Measurements from ENCODE around the gene NRIP1. TPM values are rescaled to one million over a fixed set of nuclear protein-coding genes. Genes with fewer than 3 reads are reported as not detected.

NRIP1 gene
- total and polyA plus RNA-seq, 7 donors, result 10.2 to 35.3 (median 26.3) TPM

DNA sequence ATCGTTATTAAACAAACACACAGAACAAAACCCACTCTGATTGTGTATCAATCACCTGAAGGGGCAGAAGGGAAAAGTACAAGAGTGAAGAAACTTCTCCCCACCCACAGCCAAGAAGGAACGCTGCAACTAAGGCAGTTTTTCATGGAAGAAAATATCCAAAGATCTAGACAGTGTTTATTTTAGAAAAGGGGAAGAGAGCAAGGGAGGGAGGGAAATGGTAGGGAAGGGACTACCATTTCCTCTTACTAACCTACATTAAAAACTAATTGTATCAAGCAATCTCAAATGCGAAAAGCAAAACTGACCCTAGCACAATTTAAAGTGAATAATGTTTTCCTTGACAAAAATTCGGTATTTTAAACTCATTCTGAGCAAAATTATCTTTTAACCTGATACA is 3.5 kb downstream of the NRIP1 start:
- Histone ChIP-seq H3K36me3 (no peaks in the 10 kb centered on the region), H3K9me3 (no peaks in the 10 kb centered on the region), H3K27me3 (no peaks in the 10 kb centered on the region), H3K27ac (peak overlapping the region in 2 of 4 donors; percentile 4 to 97), H3K4me3 (no peak overlapping the region), H3K4me1 (peaks cover 0 to 71% (median 56%) of the 10 kb centered on the region in 4 donors)
- intact Hi-C loops (cut with DNase I), result loop anchor here (5.0 to 10.0 kb wide), 3 partner anchors 86 to 421 kb away; no protein-coding TSS in a partner anchor
- DNase-seq, result no peak
- TF ChIP-seq, protein P1, sequence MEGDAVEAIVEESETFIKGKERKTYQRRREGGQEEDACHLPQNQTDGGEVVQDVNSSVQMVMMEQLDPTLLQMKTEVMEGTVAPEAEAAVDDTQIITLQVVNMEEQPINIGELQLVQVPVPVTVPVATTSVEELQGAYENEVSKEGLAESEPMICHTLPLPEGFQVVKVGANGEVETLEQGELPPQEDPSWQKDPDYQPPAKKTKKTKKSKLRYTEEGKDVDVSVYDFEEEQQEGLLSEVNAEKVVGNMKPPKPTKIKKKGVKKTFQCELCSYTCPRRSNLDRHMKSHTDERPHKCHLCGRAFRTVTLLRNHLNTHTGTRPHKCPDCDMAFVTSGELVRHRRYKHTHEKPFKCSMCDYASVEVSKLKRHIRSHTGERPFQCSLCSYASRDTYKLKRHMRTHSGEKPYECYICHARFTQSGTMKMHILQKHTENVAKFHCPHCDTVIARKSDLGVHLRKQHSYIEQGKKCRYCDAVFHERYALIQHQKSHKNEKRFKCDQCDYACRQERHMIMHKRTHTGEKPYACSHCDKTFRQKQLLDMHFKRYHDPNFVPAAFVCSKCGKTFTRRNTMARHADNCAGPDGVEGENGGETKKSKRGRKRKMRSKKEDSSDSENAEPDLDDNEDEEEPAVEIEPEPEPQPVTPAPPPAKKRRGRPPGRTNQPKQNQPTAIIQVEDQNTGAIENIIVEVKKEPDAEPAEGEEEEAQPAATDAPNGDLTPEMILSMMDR (IDR thresholded peaks at IDR 0.05), result no peak
- no peak for TF ChIP-seq POLR2A (IDR thresholded peaks at IDR 0.05)
- no peak for TF ChIP-seq POLR2AphosphoS5 (IDR thresholded peaks at IDR 0.05)
- TF ChIP-seq EP300 (IDR thresholded peaks at IDR 0.05), result no peak
- 8 to 25% methylated on average over 4 of the region's 4 CpGs for WGBS, 2 donors

DNA sequence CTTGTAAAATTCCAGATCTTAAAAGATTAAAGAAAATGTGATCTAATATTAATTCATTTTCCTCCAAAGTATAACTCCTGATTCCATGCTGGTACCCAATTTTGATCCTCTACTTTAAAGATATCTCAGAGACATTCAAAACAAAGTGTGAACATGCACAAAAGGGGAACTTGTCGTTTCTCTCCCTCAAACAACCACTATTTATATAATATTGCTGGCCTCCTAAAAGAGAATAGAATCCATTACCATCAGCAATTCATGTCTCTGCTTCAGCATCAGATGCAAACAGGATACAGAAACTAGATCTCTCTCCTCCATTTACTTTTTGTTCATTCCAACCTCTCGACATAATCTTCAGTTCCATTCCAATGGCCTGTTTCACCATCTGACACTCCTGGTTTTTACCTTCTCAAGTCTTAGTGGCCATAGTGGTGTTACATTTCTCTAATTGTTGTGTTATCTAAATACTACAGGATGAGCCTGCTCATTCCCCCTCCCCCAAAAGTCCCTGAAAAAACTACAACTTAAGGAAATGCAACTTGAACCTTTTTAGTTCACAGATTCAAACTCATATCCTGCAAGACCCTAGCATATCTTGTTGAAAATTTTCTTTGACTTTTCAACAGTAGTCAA is 4.1 kb downstream of the NRIP1 start:
- TF ChIP-seq POLR2A (IDR thresholded peaks at IDR 0.05) (no peak), EP300 (IDR thresholded peaks at IDR 0.05) (no peak), POLR2AphosphoS5 (IDR thresholded peaks at IDR 0.05) (no peak)
- TF ChIP-seq, protein P1 (IDR thresholded peaks at IDR 0.05), result no peak
- peaks cover 0 to 71% (median 59%) of the 10 kb centered on the region in 4 donors for H3K4me1 ChIP-seq
- peak overlapping the region in 2 of 4 donors; percentile 4 to 97 for H3K27ac ChIP-seq
- WGBS, 2 donors, result 5 to 20% methylated on average over 2 of the region's 2 CpGs
- H3K36me3 ChIP-seq, result no peaks in the 10 kb centered on the region
- DNase-seq, result no peak
- no peak overlapping the region for H3K4me3 ChIP-seq
- H3K27me3 ChIP-seq, result no peaks in the 10 kb centered on the region
- H3K9me3 ChIP-seq, result no peaks in the 10 kb centered on the region
- intact Hi-C loops (cut with DNase I), result loop anchor here (5.0 to 10.0 kb wide), 3 partner anchors 86 to 422 kb away; no protein-coding TSS in a partner anchor

DNA sequence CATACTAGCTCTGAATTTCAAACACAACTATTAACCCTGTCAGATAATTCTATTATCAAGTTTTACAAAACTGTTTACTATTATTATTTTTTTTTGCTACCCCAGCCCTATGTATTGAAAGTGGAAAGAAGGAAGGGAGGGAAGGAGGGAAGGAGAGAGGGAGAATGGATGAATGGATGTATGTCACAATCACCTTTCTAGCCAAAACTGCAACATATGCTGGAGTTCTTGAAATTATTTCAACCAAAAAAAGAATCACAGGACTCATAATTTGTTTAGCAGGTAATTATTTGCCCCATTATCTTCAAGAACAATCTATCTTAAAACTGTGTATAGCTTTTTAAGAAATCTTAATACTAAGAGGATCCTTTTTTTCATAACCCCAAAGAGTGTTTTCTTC is 5.4 kb downstream of the NRIP1 start:
- no peaks in the 10 kb centered on the region for H3K27me3 ChIP-seq
- TF ChIP-seq, protein P1 (IDR thresholded peaks at IDR 0.05), result no peak
- TF ChIP-seq EP300 (IDR thresholded peaks at IDR 0.05), result no peak
- TF ChIP-seq POLR2AphosphoS5 (IDR thresholded peaks at IDR 0.05), result no peak
- no peak for TF ChIP-seq POLR2A (IDR thresholded peaks at IDR 0.05)
- H3K27ac ChIP-seq, result peak overlapping the region in 3 of 4 donors; percentile 32 to 97 (median 54)
- H3K4me1 ChIP-seq, result peaks cover 0 to 81% (median 71%) of the 10 kb centered on the region in 4 donors
- intact Hi-C loops (cut with DNase I), result no loop called here
- no peak for DNase-seq
- H3K9me3 ChIP-seq, result no peaks in the 10 kb centered on the region
- no peaks in the 10 kb centered on the region for H3K36me3 ChIP-seq
- no peak overlapping the region for H3K4me3 ChIP-seq

DNA sequence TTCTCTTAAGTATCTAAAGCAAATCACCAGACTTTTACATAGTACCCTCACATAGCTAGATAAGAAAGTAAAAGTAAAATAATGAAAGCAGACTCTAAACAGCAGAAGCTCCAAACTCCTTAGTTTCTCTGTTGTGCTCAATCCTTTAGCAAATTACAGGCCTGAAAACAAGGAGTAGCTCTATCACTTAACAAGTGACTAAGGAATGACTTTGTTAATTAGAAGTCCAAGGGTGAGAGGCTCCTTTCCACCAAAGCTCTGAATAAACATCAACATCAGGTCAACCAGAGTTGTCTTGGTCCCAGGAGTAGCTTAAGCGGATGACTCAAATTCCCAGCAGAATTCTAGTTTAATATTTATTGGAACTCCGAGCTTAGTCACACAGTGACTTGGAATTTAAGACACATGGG is 5.9 kb downstream of the NRIP1 start:
- no peaks in the 10 kb centered on the region for H3K36me3 ChIP-seq
- no peaks in the 10 kb centered on the region for H3K27me3 ChIP-seq
- no peak overlapping the region for H3K4me3 ChIP-seq
- peak overlapping the region in 3 of 4 donors; percentile 32 to 97 (median 54) for H3K27ac ChIP-seq
- no peaks in the 10 kb centered on the region for H3K9me3 ChIP-seq
- intact Hi-C loops (cut with DNase I), result no loop called here
- DNase-seq, result no peak
- peaks cover 0 to 87% (median 73%) of the 10 kb centered on the region in 4 donors for H3K4me1 ChIP-seq
- WGBS, 2 donors, result 10 to 36% methylated on average over 2 of the region's 2 CpGs
- TF ChIP-seq POLR2A (IDR thresholded peaks at IDR 0.05), result no peak
- TF ChIP-seq POLR2AphosphoS5 (IDR thresholded peaks at IDR 0.05), result no peak
- TF ChIP-seq, protein P1 (IDR thresholded peaks at IDR 0.05), result no peak
- TF ChIP-seq EP300 (IDR thresholded peaks at IDR 0.05), result no peak
